GF-D8 (cell line): ENCODE results near the gene ZBTB3.
"Not testable (repeated sequence)": the region's sequence is repeated elsewhere in the genome, so short reads cannot be mapped to it uniquely, and the experiment has no call there.

Experiments
- DNase-seq: peaks from one replicate; lab custom pipeline; 2025; lab: John Stamatoyannopoulos, UW

The ZBTB3 gene

DNA sequence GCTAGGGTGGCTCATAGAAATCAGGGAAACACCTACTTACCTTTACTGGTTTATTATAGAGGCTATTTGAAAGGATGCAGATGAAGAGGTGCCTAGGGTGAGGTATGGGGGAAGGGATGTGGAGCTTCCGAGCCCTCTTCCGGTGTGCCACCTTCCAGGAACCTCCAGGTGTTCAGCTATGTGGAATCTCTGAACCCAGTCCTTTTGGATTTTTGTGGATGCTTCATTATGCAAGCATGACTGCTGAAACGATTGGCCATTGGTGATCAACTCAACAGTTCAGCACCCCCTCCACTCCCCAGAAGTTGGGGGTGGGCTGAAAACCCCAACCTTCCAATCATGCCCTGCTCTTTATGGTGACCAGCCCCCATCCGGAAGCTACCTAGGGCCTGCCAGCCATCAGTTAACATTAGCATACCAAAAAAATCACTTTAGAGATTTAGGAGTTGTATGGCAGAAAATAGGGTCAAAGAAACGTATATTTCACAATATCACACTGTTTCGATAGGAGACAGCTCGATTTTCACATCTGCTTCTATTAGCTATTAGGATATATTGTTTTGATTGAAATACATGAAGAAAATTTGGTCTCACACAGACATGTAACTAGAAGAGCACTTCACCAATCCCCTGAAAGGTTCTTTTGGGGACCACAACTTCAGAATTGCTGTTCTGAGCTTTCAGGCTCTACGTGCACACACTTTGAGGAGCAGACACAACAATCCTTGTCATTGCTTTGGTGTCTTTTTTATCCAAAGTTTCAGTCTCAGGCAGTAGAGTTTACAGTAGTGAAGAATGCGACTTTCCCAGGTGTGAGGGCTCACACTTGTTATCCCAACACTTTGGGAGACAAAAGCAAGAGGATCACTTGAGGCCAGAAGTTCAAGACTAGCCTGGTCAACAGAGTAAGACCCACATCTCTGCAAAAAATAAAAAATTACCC is 4.2 kb upstream of the ZBTB3 start:
- no peak for DNase-seq

DNA sequence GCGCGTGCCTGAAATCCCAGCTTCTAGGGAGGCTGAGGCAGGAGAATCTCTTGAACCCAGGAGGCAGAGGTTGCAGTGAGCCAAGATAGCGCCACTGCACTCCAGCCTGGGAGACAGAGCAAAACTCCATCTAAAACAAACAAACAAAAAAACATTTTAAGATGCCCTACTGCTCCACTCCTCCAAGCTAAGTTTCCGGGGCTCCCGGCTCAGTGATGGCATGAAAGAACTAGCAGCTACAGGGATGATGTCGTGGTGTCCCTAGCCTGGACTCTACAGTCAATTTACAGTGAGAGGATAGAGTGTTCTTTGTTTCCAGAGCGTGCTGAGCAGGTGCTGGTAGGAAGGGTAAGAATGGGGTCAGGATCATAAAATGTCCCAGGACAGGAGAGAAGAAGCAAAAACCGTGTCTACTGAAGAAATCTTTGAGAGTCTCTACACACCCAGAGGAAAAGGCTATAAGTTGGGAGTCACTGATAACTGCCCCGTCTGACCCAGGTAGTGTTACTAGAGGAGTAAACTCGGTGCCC is 1.2 kb upstream of the ZBTB3 start:
- DNase-seq: no peak

DNA sequence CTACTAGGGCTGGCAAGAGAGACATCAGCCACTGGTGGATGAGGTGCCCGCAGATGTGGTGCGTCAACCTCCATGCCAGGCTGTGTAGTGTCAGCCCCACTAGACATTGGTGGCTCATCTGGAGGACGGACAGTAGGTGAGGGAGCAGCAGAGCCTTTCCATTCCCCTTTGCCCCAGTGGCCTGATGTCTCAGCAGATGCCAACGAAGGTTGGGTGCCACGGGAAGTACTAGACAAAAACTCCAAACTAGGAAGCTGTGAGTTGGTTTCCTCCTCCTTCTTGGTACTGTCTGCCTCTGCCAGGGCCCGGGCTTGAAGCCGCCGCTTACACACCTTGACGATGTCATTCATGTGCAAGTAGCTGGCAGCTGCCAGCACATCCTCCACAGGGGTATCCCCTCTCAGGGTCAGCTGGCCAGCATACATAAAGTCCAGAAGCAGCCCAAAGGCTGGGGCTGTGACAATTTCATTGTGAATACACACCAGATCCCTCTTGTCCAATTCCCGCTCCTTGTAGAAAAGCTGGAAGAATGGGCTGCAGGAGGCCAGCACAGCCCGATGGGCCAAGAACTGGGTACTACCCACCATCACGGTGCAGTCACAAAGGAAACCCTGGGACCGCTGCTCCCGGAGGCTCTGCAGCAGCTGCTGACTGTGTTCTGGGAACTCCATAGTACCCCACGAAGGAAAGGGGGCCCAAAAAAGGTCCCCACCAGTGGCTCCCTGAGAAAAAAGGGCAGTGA is 795 bp downstream of the ZBTB3 start:
- no peak for DNase-seq

DNA sequence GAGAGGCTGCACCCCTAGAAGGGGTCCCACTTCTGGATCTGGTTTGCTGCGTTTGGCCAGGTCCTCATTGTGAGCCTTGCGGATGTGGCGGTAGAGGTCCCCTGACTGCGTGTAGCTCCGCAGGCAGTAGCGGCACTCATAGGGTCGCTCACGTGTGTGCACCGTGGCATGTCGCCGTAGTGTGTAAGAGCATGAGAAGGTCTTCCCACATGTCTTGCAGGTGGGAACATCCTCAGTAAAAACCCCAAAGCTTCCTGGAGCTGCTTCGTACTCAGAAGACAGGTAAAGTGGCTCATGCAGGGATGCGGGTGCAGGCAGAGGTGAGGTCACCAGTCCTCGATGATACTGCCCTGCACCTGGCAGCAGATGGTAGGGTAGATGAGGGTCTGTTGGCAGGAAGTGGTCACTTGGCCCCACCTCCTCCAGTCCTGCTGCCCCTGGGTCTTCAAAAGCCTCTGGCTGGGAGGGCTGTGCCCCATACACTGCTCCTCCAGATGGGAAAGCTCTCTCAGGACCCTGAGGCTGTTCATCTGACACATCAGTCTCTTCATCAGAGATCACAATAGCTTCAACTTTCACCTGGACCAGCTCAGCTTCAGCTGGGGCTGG is 1.7 kb downstream of the ZBTB3 start:
- no peak for DNase-seq

DNA sequence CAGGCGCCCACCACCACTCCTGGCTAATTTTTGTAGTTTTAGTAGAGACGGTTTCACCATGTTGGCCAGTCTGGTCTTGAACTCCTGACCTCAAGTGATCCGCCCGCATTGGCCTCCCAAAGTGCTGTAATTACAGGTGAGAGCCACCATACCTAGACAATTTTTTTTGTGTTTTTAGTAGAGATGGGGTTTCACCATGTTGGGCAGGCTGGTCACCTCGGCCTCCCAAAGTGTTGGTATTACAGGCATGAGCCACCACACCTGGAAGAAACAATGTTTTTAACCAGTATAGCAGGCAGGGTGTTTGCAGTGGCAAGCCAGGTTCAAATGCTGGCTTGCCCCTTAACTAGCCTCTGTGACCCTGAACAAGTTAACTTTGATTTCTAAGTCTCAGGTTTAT is 4.0 kb downstream of the ZBTB3 start:
- DNase-seq: not testable (repeated sequence)

DNA sequence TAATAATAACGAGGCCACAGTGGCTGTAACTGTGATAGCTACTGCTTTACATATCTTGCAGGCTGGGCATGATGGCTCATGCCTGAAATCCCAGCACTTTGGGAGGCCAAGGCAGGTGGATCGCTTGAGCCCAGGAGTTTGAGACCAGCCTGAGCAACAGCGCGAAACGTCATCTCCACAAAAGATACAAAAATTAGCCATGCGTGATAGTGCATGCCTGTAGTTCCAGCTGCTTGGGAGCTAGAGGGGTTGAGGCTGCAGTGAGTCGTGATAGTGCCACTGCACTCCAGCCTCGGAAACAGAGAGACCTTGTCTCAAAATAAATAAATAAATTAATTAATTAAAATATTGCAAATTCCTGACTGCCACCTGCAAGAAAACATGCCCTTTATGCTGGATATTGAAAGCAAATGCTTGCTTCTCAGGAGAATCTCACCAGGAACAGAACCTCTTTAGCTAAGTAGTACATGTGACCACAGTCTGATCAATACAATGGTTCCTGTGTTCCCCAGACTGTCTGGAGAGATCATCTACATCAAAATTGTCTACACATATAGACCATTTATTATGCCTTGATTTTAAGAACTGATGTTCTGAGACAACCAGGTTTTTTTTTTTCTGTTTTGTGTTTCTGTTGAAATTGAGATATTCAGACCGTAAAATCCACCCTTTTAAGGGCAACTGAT is 6.3 kb downstream of the ZBTB3 start:
- DNase-seq: no peak

DNA sequence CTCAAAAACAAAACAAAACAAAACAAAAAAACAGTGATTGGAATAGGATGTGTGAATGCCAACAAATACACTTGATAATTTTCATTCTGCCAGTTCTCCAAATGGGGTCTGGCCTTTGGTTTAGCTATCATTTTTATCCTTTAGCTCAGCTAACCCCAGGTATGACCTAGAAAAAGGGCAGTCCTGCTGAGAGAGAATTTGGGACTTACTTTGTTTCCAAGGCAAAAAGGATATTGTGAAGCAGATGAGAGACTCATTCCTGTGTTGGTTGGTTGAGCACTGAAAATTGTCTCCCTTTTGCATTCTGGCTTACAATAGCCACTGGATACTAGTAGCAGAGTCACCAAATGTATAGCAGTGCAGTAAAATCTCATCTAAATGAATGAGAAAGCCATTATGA is 16.8 kb downstream of the ZBTB3 start:
- no peak for DNase-seq

DNA sequence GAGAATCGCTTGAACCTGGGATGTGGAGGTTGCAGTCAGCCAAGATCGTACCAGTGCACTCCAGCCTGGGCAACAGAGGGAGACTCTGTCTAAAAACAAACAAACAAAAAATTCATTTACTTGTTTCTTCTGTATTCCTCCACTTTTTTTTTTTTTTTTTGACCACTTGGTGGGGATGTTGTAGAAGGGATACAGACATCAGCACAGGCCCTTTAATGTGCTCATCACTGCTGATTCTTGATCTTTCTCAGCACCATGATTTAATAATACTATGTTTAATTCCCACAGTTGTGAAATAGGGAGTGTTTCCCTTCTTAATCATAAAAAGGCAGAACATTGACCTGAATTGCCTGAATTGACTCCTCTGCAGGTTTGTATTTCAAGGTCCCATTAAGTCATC is 21.1 kb downstream of the ZBTB3 start:
- no peak for DNase-seq

DNA sequence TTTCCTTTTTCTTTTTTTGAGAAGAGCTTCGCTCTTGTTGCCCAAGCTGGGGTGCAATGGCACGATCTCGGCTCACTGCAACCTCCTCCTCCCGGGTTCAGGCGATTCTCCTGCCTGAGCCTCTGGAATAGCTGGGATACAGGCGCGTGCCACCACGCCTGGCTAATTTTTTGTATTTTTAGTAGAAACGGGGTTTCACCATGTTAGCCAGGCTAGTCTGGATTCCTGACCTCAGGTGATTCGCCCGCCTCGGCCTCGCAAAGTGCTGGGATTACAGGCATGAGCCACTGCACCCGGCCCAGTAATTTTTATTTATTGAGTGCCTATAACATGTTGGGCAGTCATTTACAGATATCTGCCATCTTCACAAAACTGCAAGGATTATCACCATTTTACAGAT is 23.9 kb downstream of the ZBTB3 start:
- not testable (repeated sequence) for DNase-seq

DNA sequence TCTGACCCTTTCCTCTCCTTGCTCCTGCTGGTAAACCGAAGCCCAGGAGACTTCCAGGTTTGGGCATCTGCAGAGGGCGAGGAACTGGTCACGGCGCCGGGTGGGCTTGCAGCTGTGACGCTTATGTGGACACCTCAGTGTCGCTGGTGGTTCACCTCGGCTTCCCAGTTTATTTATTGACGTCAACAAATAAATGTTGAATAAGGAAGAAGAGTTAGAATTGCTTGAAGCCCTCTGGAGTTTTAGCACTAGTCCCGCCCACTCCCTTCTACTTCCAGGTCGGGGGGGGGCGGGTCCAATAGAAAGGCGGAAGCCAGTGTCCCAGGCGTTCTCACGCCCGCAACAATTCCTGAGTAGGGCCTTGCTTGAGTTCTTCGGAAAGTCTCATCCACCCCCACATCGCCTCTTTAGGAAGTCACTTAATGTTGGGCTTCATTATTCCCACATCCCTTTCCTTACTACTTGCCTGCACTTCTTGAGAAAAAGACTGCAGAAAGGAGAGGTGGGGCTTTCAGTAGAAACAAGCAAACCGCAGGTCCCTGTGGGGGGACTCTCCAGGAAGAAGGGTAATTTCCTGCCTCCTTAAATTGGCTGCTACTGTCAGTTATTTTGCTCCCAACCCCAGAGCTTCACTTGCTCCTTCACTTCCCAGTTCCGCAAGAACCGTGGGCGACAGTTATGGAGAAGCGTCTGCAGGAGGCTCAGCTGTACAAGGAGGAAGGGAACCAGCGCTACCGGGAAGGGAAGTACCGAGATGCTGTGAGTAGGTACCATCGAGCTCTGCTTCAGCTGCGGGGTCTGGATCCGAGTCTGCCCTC is 25.6 kb downstream of the ZBTB3 start, which contains the start of gene TTC9C:
TTC9C (plus strand) TSS at position 316 of the 818 bp plus-strand sequence; CDS start at position 679, 363 bp downstream.
- DNase-seq: peak; percentile 78

DNA sequence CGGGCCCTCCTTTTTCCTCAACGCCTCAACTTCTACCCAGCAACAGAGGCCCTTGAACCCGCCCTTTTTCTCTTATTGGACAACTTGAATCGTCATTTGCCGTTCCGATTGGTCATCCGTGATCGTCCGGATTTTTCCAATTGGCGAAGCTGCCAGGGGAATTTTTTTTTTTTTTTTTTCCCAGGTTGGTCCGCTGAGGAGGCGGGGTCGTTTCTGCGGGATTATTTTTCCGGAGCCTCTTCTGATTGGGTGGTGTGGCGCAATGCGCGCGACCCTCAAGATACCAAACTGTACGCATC is 26.1 kb downstream of the ZBTB3 start:
- DNase-seq: peak; percentile 94

DNA sequence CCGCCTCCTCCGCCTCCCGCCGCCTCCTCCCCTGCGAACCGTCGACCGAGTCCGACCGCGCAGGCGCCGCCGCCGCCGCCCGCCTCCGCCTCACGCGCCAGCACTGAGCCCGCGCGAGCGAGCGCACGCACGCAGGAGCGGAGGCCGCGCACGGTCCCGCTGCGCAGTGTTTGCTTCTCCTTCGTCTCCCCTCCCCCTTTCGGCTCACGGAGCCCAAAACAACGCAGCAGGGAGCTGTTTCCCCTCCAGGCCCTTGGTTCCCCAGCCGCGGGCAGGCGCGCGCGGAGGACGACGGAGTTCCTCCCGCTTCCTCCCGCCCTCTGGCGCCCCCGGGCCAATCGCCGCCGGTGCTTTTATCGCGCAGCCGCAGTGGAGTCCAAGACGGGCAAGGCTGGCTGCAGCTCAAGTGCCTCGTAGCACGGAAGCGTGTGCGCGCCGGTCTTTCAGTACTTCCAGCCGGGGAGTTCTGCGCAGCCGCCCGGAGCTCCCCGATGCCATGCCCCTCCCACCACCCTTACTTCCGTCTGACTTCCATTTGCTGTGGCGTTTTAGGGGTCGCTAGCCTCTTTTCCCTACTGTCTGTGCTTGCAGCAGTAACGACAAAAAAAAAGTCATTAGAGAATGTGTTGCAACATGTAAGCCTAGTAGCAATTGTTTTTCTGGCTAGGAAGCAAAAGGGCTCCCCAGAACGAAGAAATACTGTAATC is 26.6 kb downstream of the ZBTB3 start, which contains the start of gene HNRNPUL2:
HNRNPUL2 (minus strand) TSS at position 293 of the 707 bp plus-strand sequence. CDS start 301 bp downstream, outside the sequence.
- DNase-seq: peak; percentile 98

DNA sequence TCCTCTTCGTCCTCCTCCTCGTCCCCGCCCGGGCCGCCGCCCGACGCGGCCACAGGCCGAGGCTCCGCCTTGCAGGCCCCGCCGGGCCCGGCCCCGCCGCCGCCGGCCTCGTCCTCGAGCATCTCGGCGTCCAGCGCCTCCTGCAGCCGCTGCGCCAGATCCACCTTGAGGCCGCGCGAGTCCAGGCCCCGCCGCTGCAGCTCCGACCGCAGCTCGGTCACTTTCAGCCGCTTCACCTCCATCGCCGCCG is 27.1 kb downstream of the ZBTB3 start:
- no peak for DNase-seq

DNA sequence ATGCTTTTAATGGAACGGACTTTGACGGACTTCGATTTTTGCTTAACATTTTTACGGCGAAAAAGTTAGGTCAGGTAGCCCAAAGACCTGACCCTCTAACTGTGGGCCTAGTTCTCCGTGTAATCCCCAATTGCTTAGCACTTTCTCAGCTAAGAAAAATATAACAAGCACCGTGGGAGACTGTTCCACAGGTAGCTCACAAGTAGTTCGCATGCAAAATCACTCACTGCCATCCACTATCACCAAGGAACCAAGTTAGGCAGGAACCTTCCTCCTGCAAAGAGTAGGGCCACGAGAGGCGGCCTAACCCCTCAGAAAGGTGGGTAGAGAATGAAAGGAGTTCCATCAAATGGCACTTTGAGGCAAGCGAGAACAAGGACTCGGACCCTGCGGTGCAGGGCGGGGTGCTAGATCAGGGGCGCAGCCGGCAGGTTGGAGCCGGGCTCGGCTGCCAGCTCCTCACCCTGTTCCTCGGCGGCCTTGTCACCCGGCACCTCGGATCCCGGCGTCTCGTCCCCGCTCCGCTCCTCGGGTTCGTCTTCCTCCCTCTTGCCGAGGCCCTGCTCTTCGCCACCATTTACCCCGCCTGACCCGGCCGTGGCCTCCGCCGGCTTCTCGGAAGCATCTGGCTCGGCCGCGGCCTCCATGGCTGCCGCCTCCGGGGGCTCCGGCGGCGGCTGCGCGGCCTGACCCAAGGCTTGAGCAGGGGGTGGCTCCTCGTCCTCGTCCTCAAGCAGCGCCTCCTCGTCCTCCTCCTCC is 27.6 kb downstream of the ZBTB3 start:
- no peak for DNase-seq

DNA sequence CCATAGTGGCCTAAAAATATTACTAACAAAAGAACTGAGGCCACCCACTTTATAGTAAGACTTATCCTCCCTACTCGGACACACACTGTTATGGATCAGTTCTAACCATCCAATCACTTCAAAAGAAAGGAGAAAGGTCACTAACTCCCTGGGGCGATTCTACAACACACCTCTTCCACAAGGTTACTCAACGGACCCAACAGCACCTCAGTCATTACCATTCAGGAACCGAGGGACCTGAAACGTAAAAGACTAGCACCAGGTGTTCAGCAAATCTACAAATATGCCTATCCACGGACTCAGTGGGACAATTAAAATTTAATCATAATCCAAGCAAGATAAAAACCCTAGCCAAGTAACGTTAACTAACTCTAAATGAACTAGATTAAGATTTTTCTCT is 28.3 kb downstream of the ZBTB3 start:
- DNase-seq: no peak

DNA sequence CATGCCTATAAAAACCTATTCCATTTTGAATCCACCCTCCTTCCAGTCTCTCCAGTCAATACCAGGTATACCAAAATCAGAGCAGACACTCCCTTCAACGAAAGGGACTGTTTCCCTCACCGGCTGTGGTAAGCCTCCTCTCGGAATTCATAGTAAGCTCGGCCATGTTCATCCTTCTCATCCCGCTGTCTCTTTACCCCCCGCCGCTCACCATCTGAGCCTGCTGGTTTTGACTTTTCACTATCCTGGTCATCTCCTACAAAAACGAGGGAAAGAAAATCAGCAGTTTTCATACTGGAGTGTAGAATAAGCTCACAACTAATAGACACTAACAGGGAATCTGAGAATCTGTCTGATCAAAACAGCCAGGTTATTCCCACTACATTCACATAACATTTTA is 29.8 kb downstream of the ZBTB3 start:
- no peak for DNase-seq

DNA sequence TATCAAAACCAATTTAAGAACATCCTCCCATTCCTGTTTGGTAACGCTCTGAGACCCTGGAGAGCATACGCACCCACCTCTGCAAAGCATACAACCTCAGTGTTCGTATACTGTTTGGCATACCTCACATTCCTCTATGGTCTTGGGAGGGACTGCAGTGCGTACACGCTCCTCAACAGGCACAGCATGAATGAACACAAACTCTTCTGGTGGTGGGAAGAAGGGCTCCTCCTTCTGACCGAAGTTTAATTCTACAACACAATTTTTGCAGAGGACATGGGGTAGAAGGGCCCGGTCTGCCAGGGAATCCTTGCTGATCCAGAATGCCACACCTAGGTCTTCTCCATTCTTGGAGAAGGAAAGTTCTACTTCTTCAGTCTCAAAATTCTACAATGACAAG is 32.0 kb downstream of the ZBTB3 start:
- no peak for DNase-seq

DNA sequence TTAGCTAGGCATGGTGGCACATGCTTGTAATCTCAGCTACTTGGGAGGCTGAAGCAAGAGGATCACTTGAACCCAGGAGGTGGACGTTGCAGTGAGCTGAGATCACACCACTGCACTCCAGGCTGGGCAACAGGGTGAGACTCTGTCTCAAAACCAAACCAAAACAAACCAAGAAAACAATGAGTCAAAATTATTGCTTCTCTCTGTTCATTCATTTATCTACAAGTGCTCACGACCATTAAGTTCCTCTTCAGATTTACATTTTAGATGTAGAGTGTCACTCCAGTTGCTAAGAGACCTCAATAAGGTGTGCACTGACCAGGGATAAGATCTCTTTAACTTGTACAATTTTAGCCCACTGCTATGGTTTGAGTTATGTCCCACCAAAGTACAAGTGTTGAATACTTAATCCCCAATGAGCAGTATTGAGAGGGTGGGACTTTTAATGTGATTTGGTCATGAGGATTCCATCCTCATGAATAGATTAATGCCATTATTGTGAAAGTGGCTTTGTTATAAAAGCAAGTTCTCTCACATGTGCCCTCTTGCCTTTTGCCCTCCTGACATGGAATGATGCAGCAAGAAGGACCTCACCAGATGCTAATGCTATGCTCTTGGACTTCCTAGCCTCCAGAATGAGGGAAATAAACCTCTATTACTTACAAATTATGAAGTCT is 34.5 kb downstream of the ZBTB3 start:
- DNase-seq: no peak

DNA sequence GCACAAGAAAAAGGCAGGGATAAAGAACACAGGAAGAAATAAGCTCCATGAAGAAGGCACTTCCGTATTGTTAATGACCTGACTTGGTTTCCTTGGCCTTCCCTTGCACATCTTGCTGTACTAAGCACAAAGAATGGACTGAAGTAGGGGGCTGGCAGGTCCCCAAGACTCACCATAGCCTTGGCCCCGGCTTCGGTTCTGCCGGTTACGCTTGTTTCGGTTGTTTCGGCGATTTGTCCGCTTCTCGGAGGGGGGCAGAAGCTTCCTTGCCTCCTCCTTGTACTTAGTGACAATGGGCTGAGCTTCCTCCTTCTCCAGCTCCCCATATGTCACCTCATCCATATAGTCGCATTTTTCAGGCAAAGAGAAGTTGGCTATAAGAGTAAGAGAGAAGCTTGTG is 37.1 kb downstream of the ZBTB3 start:
- no peak for DNase-seq
